Uterus (tissue), 2 donors: ENCODE measurements around the gene ATF6.

Source experiments
- POLR2A ChIP-seq, 2 donors: fragments of 450-650 bp; IDR thresholded peaks; one replicate each; pipeline ENCODE4 v1.6.1; 2016; ENCODE audit warnings: antibody characterized with exemption in 2 of 2, mild to moderate bottlenecking in 1 of 2, moderate library complexity in 1 of 2
- TF ChIP-seq, protein P1 (sequence below), 4 experiments: fragments of 200-600 bp in 2 of 4; fragments of 450-650 bp in 2 of 4; sonication (generic) in 2 of 4; IDR thresholded peaks; one replicate each; pipeline ENCODE4 v1.5.1; 2016 to 2019; ENCODE audit warnings: antibody characterized with exemption in 4 of 4, mild to moderate bottlenecking in 2 of 4, moderate library complexity in 1 of 4

DNA sequence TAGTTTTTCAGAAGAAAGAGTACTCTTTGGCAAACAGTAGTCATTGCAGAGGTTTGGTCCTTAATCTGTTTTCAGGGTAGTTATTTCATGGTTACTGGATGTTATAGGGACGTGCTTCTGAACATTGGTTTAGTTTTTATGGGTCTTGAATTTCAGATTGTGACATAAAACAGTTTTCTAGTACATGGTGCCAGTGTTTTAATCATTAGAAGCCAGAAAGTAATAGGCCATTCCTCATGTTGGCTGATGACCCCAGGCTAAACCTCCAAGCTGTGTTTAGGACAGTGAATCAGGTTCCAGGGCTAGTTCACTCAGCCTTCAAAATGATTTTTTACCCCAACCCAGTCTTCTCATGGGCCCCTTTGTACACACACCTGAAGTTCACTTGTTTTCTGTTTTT lies 184.3 kb downstream of the ATF6 start:
- TF ChIP-seq, protein P1, sequence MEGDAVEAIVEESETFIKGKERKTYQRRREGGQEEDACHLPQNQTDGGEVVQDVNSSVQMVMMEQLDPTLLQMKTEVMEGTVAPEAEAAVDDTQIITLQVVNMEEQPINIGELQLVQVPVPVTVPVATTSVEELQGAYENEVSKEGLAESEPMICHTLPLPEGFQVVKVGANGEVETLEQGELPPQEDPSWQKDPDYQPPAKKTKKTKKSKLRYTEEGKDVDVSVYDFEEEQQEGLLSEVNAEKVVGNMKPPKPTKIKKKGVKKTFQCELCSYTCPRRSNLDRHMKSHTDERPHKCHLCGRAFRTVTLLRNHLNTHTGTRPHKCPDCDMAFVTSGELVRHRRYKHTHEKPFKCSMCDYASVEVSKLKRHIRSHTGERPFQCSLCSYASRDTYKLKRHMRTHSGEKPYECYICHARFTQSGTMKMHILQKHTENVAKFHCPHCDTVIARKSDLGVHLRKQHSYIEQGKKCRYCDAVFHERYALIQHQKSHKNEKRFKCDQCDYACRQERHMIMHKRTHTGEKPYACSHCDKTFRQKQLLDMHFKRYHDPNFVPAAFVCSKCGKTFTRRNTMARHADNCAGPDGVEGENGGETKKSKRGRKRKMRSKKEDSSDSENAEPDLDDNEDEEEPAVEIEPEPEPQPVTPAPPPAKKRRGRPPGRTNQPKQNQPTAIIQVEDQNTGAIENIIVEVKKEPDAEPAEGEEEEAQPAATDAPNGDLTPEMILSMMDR (IDR thresholded peaks at IDR 0.05) = no peak
- no peak for TF ChIP-seq POLR2A (IDR thresholded peaks at IDR 0.05)
